GM10847 (cell line): ENCODE data around the gene B3GAT1.

ENCODE experiments used
- POLR2A ChIP-seq: IDR thresholded peaks from 2 replicates; pipeline ENCODE4 v1.6.1; 2011; ENCODE audit not compliant: insufficient read length; ENCODE audit errors: extremely low read depth

B3GAT1 gene, protein sequence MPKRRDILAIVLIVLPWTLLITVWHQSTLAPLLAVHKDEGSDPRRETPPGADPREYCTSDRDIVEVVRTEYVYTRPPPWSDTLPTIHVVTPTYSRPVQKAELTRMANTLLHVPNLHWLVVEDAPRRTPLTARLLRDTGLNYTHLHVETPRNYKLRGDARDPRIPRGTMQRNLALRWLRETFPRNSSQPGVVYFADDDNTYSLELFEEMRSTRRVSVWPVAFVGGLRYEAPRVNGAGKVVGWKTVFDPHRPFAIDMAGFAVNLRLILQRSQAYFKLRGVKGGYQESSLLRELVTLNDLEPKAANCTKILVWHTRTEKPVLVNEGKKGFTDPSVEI

DNA sequence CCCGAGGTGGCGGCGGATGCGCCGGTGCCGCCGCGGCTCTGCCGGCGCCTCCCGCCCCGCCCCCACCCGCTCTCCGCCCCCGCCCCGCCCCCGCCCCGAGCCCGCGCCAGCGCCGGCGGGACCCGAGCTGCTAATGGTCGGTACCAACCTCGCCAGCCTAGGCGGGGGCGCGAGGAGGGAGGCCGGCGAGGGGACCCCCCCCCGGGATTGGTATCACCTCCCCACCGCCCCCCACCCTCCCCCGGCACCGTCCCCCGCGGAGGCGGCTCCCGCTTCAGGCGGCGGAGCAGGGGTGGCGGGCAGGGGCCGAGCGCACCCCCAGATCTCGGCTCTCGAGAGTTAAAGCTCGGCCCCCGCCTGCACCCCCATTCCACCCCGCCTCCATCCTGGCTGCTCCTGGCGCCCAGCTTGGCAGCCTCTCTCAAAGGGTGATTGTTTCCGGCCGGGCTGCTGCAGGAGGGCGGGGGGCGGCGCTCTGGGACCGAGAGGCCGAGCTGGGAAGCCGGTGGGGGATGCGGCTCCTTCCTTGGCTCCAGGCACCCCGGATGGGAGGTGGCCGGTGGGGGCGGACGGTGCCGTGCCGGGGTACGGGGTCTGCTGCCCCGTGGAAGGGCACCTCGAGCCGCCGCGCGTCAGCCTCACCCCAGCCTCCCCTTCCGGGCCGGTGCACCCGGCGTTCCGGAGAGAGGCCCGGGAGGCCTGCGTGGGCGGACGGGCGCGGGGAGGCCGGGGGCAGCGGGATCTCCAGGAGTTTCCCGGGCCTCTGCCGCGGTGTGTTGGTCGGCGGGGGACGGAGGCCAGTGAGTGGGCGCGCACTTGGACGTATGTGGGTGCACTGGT lies at the start of gene B3GAT1:
B3GAT1 (minus strand) TSS at position 40 of the 840 bp plus-strand sequence. CDS start 24,583 bp downstream, outside the sequence.
- TF ChIP-seq POLR2A = no peak

DNA sequence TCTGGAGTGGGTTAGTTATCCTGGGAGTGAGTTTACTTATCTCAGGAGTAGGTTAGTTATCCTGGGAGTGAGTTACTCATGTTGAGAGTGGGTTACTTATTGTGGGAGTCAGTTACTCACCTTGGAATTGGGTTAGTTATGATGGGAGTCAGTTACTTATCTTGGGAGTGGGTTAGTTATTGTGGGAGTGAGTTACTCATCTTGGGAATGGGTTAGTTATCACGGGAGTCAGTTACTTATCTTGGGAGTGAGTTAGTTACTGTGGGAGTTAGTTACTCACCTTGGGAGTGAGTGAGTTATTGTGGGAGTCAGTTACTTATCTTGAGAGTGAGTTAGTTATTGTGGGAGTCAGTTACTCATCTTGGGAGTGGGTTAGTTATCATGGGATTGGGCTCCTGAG lies 49.6 kb upstream of the B3GAT1 start:
- no peak for TF ChIP-seq POLR2A

DNA sequence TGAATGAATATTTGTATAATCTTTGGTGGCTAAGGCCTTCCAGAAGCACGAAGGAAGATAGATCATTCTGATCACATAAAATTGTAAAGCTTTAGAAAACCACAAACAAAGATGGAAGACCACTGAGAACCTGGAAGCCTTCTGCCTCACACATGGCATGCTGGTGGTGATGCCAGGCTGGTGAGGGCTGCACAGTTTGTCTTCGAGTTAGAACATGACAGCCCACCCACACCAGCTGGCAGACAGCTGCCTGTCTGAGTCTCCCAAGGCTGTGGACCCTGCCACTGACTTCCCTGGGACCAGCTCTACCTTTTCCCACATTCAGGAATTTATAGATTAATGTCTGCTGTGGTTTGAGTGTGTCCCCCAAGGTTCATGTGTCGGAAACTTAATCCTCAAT lies 48.8 kb upstream of the B3GAT1 start:
- no peak for TF ChIP-seq POLR2A

DNA sequence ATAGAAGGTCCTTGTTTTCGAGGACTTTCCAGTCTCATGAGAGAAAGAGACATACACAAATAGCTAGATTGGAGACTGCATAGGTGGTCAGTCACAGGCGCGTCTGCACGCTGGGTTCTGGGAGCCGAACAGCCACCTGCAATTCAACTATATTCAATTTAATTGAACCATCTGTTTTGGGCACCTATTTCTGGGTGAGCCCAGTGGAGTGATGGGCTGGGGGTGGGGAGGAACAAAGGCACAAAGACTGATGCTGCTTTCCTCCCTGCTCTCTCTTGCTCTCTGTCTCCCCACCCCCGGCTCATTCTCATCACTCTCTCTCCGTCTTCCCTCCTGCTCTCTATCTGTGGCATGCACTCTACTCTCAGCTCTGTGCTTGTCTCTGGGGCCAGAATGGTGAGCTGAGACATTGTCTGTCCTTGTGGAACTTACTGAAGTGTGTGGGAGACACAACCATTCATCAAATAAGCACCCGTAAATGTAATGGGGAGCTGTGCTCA lies 48.1 kb upstream of the B3GAT1 start:
- no peak for TF ChIP-seq POLR2A

DNA sequence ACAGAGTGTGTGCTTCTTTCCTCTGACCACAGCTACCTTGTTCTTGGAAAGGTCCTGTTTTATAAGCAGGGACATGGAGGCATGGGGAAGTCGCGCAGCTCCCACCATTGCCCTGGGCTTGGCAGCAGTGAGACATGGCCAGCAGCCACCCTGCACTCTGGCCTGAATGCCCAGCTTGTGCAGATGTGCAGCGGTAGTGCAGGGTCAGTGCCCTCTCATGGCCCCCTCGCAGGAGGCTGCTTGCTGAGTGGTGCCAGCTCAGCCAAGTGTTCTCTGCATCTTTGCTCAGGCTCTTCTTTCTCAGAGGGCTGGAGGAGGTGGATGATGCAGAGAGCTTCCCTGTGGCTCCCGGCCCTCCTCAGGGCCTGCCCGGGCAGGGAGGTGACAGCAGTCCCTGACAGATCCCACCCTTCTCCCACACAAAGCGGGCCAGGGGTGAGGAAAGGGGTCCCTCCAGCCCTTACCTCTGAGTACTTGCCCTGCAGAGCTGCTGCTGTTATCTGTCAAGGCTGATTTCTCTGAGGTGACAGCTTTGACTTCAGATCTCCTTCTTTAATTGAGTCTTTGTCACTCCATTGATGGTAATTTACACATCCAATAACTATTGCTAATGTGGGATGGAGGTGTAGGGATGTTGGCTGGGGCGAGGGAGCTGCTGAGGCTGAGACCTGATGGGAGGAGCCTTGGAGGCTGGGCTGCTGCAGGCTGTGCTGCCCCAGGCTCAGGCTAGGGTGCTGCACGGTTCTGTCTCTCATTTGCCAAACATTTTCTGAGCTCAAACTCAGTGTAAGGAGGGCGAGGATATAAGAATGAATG lies 47.4 kb upstream of the B3GAT1 start:
- no peak for TF ChIP-seq POLR2A

DNA sequence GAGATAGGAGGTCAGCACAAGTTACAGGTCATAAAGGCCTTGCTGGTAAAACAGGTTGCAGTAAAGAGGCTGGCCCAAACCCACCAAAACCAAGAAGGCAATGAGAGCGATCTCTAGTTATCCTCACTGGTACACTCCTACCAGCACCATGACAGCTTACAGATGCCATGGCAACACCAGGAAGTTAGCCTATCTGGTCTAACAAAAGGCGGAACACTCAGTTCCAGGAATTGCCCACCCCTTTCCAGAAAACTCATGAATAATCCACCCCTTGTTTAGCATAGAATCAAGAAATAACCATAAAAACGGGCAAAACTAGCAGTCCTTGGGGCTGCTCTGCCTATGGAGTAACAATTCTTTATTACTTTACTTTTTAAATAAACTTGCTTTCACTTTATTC lies 43.5 kb upstream of the B3GAT1 start:
- no peak for TF ChIP-seq POLR2A

DNA sequence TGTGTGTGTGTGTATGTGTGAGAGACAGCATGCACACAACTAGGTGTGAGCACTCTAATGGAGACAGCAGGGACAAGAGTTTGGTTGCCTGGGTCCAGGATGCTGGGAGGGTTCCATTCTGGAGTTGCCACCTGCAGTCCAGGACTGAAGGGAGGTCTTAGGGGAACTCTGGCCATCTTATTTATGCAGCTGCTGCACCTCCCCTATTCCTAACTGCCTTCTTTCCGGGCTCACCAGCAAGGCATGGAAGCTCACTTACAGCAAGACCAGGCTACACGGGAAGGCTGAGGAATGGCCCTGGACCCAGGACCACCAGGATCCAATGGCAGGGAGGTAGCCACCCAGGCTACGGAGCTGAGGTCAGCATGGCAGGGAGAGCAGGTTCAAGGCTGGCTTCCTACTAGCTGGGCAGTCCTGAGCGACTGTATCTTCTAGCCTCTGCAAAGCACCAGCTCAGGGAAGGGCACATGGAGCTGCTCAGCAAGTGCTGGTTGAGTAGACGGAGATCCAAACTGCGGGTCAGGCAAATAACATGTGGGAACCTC lies 42.2 kb upstream of the B3GAT1 start:
- no peak for TF ChIP-seq POLR2A

DNA sequence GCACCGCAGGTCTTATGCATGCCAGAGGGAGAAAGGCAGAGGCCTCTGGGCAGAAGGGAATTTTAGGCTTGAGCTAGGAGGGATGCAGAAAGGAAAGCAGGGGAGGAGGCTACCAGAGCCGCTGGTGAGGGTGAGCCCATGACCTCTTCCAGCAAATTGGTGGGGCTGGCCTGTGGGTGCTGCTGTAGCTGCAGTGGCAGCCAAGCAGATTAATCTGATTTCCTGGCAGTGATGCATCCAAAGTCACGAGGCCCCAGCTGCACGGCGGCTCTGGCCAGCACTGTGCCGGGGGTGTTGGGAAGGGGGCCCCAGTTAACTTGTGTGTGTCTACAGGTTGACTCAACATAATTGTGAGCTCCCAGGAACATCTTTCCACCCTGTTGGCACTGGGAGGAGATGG lies 41.4 kb upstream of the B3GAT1 start:
- TF ChIP-seq POLR2A = no peak

DNA sequence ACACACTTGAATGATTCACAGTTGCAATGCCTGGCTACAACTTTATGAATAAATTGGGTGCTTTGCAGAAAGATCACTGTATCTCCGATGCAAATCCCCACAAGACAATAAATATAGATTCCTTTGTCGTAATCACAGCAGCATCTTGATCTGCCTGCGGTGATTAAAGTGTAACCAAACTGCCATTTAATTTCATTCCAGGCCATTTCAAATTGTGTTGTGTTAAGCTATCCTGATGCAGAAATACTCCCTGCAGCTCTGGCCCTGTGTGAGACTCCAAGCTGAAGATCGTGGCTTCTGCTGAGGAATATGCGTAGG lies 40.8 kb upstream of the B3GAT1 start:
- TF ChIP-seq POLR2A = no peak

DNA sequence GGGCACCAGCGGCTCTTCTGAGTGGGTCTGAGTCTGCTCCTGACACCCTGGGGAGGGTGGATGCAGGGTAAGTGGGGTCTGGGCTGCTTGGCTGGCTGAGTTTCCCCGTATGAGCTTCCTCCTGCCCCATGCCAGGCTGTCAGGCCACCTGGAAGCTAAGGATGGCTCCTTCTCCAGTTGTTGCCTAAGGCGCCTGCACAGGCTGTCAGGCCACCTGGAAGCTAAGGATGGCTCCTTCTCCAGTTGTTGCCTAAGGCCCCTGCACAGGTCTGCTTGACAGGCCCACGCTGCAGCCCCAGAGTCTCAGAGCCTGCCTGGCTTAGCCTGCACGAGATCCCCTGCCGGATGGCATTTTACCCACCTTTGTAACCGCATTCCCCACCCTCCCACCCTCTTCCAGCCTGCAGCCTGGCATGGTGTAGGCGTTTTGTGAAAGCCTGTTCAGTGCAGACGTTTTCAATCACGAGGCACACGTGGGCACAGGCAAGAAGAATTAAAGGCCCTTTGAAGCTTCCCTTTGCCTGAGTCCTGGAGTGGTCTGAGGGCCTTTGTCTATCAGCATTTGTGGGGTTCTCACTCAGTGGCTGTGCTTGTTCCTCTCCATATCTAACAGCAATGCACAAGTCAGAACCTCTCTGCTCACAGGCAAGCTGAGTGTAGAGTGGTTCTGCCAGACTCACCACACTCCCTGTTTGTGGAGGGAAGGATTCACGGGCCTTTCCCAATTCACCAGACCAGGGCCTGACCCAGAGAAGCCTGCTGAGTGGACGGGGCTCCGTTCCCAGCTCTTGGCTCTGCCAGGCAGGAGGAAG lies 40.2 kb upstream of the B3GAT1 start:
- TF ChIP-seq POLR2A = no peak

DNA sequence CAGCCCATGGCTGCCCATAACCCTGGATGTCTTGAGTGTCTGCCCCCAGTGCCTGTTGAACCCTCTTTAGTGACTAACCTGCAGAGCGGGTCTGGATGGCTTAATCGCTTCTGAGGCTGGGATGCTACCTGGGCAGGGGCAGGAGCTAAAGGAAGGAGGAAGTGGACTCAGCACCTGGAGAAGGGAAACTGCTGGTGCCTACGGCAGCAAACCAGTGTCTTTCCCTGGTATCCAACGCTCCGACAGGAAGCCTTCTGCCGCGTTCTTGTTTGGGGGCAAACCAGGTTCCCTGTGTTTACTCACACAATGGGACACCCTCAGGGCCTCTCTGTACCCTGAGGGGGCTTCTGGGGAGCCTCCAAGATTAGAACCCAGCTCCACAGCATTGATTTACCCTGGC lies 38.1 kb upstream of the B3GAT1 start:
- no peak for TF ChIP-seq POLR2A

DNA sequence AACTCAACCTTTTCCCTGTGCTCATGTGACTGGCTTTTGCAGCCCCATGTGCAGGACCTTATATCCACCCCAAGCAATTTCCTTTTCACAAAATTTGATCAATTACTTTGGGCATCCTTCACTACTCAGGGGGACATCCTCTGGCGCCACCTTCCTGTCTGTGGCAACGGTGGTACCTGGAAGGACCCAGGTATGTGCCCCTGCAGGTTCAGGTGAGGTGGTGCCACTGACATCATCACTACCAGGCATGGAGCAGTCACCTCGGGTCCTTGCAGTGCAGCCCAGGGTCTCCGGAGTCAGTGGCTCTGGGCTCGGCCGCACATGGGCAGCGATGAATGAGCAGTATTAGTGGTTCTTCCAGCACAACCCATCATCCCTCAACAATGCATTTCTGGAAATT lies 37.7 kb upstream of the B3GAT1 start:
- no peak for TF ChIP-seq POLR2A

DNA sequence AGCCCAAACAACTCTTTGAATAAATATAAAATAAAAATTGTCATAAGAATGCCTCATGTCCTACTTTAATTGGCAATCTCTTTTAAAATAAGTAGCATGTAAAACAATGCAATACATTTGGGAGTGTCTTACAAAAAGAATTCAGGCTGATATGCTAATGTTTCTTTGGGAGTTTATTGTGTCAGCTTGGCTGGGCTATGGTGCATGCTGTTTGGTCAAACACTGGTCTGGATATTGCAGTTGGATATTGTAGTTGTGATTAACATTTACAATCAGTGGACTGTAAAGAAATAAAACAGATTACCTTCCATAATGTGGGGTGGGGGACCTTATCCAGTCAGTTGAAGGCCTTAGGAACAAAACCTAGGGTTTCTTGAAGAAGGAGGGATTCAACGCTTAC lies 37.0 kb upstream of the B3GAT1 start:
- TF ChIP-seq POLR2A = no peak

DNA sequence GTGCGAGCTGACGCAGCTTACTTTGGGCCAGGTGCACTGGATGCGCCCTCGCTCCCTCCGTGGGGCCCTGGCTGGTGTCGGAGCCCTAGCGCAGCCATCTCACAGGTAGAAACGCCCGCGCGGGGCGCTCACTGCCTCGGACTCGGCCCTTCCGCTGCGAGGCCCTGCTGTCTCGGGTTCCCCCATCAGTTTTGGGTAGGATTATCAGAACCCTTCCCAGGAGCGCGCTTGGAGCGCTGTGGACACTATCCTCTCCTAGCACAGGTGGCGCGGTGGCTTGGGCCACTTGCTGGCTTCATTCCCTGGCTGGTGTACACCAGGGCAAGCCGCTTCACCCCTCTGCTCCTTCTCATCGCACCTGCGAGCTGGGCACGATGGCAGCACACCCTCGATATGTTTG lies 35.7 kb upstream of the B3GAT1 start:
- no peak for TF ChIP-seq POLR2A
